Hepatic stellate cell (primary cell): Measurements from ENCODE around the gene SPRN.
"Not testable (repeated sequence)": the region's sequence is repeated elsewhere in the genome, so short reads cannot be mapped to it uniquely, and the experiment has no call there.

Experiments used
- DNase-seq: peaks from one replicate; pipeline ENCODE4 v3.0.0; 2011; ENCODE audit warnings: low spot score

SPRN gene

GRCh38 chr10:133456041-133456951, 31.9 kb upstream of the SPRN start:
- no peak for DNase-seq

DNA sequence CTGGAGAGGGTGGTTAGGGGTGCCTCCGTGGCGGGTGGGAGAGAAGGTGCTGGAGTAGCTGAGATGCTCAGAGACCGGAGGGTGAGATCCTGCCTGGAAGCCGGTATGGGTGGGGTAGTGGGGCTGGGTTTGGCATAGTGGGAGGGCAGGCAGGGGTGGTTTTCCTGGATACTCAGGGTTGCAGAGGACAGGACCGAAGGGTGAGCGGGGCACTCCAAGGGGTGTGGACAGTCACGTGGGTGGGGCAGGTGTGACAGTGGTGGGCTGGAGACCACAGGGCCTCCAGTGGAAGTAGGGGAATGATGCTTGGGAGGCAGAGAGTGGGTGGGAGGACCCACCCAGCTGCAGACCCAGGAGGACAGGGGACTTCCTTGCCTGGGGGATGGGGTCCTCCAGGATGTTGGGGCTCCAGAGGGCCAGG, 31.2 kb upstream of the SPRN start:
- no peak for DNase-seq

GRCh38 chr10:133455196-133455595, 30.8 kb upstream of the SPRN start:
- DNase-seq = no peak

- no peak for DNase-seq
Observed at GRCh38 chr10:133454204-133454893, 29.9 kb upstream of the SPRN start.

- no peak for DNase-seq
Observed at GRCh38 chr10:133453516-133454203, 29.2 kb upstream of the SPRN start, which contains the start of gene SCART1. TSS of gene SCART1 (plus strand) at chr10:133453945. CDS start at chr10:133453998, 53 bp downstream.

DNA sequence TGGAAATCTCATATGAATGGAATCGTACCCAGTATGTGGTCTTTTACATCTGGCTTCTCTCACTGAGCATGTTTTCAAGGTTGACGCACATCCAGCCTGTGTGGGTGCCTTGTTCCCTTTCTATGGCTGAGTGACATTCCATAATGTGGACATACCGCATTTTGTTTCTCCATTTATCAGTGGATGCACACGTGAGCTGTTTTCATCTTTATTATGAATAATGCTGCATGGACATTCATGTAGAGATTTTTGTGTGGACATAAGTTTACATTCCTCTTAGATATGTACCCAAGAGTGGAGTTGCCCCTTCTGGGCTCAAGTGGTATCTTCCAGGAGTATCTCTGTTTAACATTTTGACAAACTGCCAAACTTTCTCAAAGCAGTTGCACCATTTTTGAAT, 28.0 kb upstream of the SPRN start:
- DNase-seq = no peak

GRCh38 chr10:133451346-133451745, 26.9 kb upstream of the SPRN start:
- no peak for DNase-seq

GRCh38 chr10:133448120-133448519, 23.7 kb upstream of the SPRN start:
- no peak for DNase-seq

DNA sequence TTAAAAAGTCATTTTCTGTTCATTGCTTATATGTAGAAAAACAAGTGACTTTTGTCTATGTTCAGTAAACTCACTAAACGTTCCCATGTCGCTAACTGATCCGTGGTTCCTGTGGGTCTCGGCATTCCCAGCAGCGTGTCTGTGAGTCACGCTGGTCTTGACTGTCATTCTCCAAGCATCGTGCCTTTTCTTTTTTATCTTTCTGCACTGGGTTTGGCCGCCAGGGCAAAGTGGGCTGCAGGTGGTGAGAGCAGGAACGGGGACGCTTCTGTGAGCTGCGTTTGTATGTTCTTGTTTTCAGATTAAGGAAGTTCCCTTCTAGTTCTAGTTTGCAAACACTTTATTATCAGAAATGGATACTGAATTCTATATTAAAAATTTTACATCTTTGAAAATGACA, 22.6 kb upstream of the SPRN start:
- DNase-seq = no peak

DNA sequence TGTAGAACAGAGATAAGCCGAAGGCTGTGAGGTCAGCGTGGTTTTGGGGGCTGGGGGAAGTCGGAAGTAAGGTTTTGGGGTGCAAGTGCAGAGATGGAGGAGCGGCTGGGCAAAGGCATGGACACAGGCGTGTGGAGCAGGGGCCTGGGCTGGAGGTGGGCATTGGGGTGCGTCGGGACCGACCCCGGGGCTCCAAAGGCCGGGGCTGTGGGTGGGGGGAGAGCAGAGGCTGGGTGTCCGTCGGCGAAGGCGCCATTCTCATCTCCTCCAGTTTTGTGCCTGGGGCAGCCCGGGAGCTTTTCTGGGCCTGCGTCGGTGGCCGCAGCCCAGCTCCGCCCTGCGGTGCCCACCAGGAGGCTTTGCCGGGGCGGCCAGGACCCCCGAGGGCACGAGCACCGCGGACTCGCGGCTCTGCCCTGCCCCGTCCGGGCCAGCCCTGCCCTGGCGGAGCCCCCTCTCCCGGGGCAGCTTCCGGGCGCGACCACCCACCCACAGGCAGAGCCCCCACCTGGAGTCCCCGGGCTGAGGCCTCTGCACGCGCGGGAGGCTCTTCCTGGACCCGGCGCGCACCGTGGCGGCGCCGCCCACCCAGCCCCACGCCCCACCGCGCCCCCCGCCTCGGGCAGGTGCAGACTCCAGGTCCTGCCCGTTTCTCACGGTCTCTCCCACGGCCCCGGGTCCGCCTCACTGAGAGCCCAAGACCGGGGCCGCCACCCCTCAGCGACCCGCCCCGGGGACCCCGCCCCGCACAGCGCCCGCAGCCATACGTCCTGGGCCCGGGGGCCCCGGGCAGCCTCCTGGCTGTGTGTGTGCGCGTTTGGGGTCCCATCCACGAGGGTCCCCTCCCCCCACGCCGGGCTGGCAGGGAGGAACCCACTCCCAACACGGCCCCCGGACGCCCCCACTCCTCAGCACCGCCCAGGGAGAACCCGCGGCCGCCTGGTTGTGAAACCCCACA, 21.6 kb upstream of the SPRN start:
- no peak for DNase-seq

GRCh38 chr10:133445268-133445732, 20.9 kb upstream of the SPRN start:
- no peak for DNase-seq

- DNase-seq = no peak
Observed at GRCh38 chr10:133444342-133445267, 20.2 kb upstream of the SPRN start.

DNA sequence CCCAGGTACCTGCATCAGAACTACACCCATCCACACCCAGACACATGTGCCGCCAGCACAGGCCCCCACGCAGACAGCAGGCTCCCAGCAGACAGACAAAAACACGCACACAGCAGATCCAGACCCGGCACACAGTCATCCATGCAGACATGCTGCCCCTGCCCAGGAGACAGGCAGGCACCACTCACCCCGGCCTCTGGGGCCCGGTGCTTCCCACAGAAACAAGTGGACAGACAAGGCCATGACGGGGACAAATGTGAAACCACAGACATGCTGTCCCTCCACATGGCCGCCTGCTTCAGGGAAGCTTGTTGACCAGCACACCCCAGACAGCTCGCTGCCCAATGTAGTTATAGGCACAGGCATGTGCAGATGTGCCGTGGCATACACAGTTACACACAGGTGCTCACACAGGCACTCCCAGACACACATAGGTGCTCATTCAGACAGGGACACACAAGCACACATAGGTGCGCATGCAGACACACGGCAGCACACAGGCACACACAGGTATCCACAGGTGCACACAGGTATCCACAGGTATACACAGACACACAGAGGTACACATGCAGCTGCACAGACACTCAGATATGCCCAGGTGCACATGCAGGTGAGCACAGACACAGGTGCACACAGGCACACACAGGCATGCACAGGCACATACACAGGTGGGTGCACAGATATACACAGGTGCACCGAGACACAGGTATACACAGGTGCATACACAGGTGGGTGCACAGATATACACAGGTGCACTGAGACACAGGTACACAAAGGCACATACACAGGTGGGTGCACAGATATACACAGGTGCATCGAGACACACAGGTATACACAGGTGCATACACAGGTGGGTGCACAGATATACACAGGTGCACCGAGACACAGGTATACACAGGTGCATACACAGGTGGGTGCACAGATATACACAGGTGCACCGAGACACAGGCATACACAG, 18.8 kb upstream of the SPRN start:
- DNase-seq = no peak

- no peak for DNase-seq
Observed at GRCh38 chr10:133442191-133442966, 18.0 kb upstream of the SPRN start.

GRCh38 chr10:133441780-133442179, 17.4 kb upstream of the SPRN start:
- no peak for DNase-seq

- DNase-seq = not testable (repeated sequence)
Observed at GRCh38 chr10:133441356-133441755, 16.9 kb upstream of the SPRN start.

GRCh38 chr10:133440633-133441285, 16.3 kb upstream of the SPRN start:
- DNase-seq = no peak
